Type B pancreatic cell (in vitro differentiated cells): ENCODE measurements around the gene STK35. TPM values are rescaled to one million over a fixed set of nuclear protein-coding genes. Genes with fewer than 3 reads are reported as not detected.

Experiments
- DNase-seq: peaks from one replicate; pipeline ENCODE4 v3.0.0; 2021; ENCODE audit warnings: mixed read lengths; ENCODE audit not compliant: unreplicated experiment; ENCODE audit errors: extremely low spot score
- H3K27ac Mint-ChIP-seq: 2 replicates; pipeline ENCODE4 v1.8.0; 2021; ENCODE audit warnings: mild to moderate bottlenecking, mixed read lengths
- H3K27me3 Mint-ChIP-seq: 2 replicates; pipeline ENCODE4 v1.8.0; 2021; ENCODE audit warnings: mixed read lengths
- H3K36me3 Mint-ChIP-seq: 2 replicates; pipeline ENCODE4 v1.8.0; 2021; ENCODE audit warnings: mixed read lengths
- H3K4me1 Mint-ChIP-seq: one replicate; pipeline ENCODE4 v1.8.0; 2021; ENCODE audit warnings: mixed read lengths; ENCODE audit not compliant: unreplicated experiment
- H3K4me3 Mint-ChIP-seq: 2 replicates; pipeline ENCODE4 v1.8.0; 2021; ENCODE audit warnings: mild to moderate bottlenecking, mixed read lengths
- H3K9me3 Mint-ChIP-seq: 2 replicates; pipeline ENCODE4 v1.8.0; 2021; ENCODE audit warnings: mixed read lengths
- CTCF ChIP-seq: fragments of 200-600 bp; sonication (generic); conservative IDR thresholded peaks from 2 replicates; pipeline ENCODE4 v1.5.0; 2021; ENCODE audit warnings: antibody characterized with exemption, mild to moderate bottlenecking
- total RNA-seq: library from RNA; stranded (reverse); gene quantifications from 2 replicates; pipeline ENCODE4 v1.2.1, GENCODE V29; 2021; ENCODE audit warnings: low replicate concordance

Gene STK35
- total RNA-seq, 1 donor from 2014 or later: 28.3 TPM

- no peaks in the 10 kb centered on the region for H3K9me3 Mint-ChIP-seq
- no peak overlapping the region for H3K27ac Mint-ChIP-seq
- H3K4me1 Mint-ChIP-seq: peaks cover 16% of the 10 kb centered on the region
- DNase-seq: no peak
- H3K4me3 Mint-ChIP-seq: no peak overlapping the region
- H3K36me3 Mint-ChIP-seq: no peaks in the 10 kb centered on the region
- no peaks in the 10 kb centered on the region for H3K27me3 Mint-ChIP-seq
- no peak for TF ChIP-seq CTCF
These were observed 38.9 kb downstream of the STK35 start for GRCh38 chr20:2140561-2140960.

- TF ChIP-seq CTCF: no peak
- no peak for DNase-seq
- H3K9me3 Mint-ChIP-seq: no peaks in the 10 kb centered on the region
- no peaks in the 10 kb centered on the region for H3K27me3 Mint-ChIP-seq
- H3K27ac Mint-ChIP-seq: no peak overlapping the region
- H3K4me1 Mint-ChIP-seq: peaks cover 4% of the 10 kb centered on the region
- H3K4me3 Mint-ChIP-seq: no peak overlapping the region
- peaks cover 3% of the 10 kb centered on the region for H3K36me3 Mint-ChIP-seq
These were observed 40.3 kb downstream of the STK35 start for GRCh38 chr20:2141600-2142575.

DNA sequence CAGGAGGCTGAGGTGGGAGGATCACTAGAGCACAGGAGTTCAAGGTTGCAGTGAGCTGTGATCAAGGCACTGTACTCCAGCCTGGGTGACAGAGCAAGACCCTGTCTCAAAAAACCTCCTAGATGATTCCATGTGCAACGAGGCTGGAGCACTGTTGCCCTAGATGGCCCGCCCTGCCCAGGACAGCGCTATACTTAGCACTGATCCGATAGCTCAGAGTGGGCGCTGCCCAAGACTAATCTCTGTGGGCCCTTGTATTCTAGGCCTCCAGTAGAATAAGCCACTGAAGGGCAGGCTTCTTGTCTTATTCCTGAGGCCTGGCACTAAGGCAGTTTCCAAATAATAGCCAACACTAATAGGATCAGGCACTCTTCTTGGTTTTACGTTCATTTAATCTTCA is 41.0 kb downstream of the STK35 start:
- Mint-ChIP-seq H3K36me3 (peaks cover 3% of the 10 kb centered on the region), H3K4me1 (no peaks in the 10 kb centered on the region), H3K9me3 (no peaks in the 10 kb centered on the region), H3K27ac (no peak overlapping the region), H3K27me3 (no peaks in the 10 kb centered on the region), H3K4me3 (no peak overlapping the region)
- DNase-seq: no peak
- no peak for TF ChIP-seq CTCF

GRCh38 chr20:2143594-2143993 is 42.0 kb downstream of the STK35 start:
- H3K27me3 Mint-ChIP-seq: no peaks in the 10 kb centered on the region
- H3K36me3 Mint-ChIP-seq: peaks cover 8% of the 10 kb centered on the region
- no peak for DNase-seq
- H3K9me3 Mint-ChIP-seq: no peaks in the 10 kb centered on the region
- no peak overlapping the region for H3K4me3 Mint-ChIP-seq
- no peaks in the 10 kb centered on the region for H3K4me1 Mint-ChIP-seq
- H3K27ac Mint-ChIP-seq: no peak overlapping the region
- no peak for TF ChIP-seq CTCF

- Mint-ChIP-seq H3K27ac (no peak overlapping the region), H3K36me3 (peaks cover 8% of the 10 kb centered on the region), H3K27me3 (no peaks in the 10 kb centered on the region), H3K4me1 (no peaks in the 10 kb centered on the region), H3K9me3 (no peaks in the 10 kb centered on the region), H3K4me3 (no peak overlapping the region)
- no peak for DNase-seq
- no peak for TF ChIP-seq CTCF
These were observed 43.2 kb downstream of the STK35 start for GRCh38 chr20:2144850-2145249.
